NB4 (cell line): ENCODE measurements around the gene TAGLN.

Source experiments
- DNase-seq: peaks from one replicate; pipeline ENCODE4 v3.0.0; 2010; ENCODE audit warnings: low read depth
- H3K4me3 ChIP-seq: one replicate; pipeline ENCODE4 v1.5.1; 2011; ENCODE audit warnings: mild to moderate bottlenecking, low read depth, low read length, moderate library complexity
- CTCF ChIP-seq: IDR thresholded peaks from one replicate; pipeline ENCODE4 v1.5.1; 2012; ENCODE audit warnings: low read depth, low read length
- MAX ChIP-seq: IDR thresholded peaks from 2 replicates; pipeline ENCODE4 v1.6.1; 2011; ENCODE audit warnings: low read depth, low read length
- MYC ChIP-seq: IDR thresholded peaks from 2 replicates; pipeline ENCODE4 v1.6.1; 2011; ENCODE audit warnings: low read depth, low read length
- POLR2A ChIP-seq: IDR thresholded peaks from 2 replicates; pipeline ENCODE4 v1.6.1; 2011; ENCODE audit warnings: mild to moderate bottlenecking; ENCODE audit not compliant: insufficient read length; ENCODE audit errors: extremely low read depth

TAGLN gene

GRCh38 chr11:117185736-117186430, 13.3 kb upstream of the TAGLN start:
- TF ChIP-seq CTCF (no peak), POLR2A (no peak), MYC (no peak), MAX (no peak)
- no peak overlapping the region for H3K4me3 ChIP-seq
- peak; percentile 53 for DNase-seq

- no peak overlapping the region for H3K4me3 ChIP-seq
- TF ChIP-seq POLR2A = no peak
- no peak for TF ChIP-seq MYC
- no peak for TF ChIP-seq MAX
- no peak for TF ChIP-seq CTCF
- no peak for DNase-seq
These were observed 12.8 kb upstream of the TAGLN start for GRCh38 chr11:117186431-117186761.

GRCh38 chr11:117187007-117187406, 12.2 kb upstream of the TAGLN start:
- TF ChIP-seq CTCF (no peak), MYC (no peak), MAX (no peak), POLR2A (no peak)
- no peak for DNase-seq
- H3K4me3 ChIP-seq = no peak overlapping the region

- DNase-seq = no peak
- no peak overlapping the region for H3K4me3 ChIP-seq
- TF ChIP-seq MAX (no peak), MYC (no peak), CTCF (no peak), POLR2A (no peak)
These were observed 11.8 kb upstream of the TAGLN start for GRCh38 chr11:117187428-117187798.

GRCh38 chr11:117187799-117188481, 11.2 kb upstream of the TAGLN start:
- TF ChIP-seq POLR2A (no peak), MYC (no peak), CTCF (no peak), MAX (no peak)

GRCh38 chr11:117188620-117189081, 10.5 kb upstream of the TAGLN start:
- no peak for DNase-seq
- H3K4me3 ChIP-seq = no peak overlapping the region
- TF ChIP-seq MAX (no peak), MYC (no peak), POLR2A (no peak), CTCF (no peak)

More at GRCh38 chr11:117187799-117188481, 11.2 kb upstream of the TAGLN start:
- H3K4me3 ChIP-seq = no peak overlapping the region
- no peak for DNase-seq
